ENCODE measurements around the gene MLF2.

DNA sequence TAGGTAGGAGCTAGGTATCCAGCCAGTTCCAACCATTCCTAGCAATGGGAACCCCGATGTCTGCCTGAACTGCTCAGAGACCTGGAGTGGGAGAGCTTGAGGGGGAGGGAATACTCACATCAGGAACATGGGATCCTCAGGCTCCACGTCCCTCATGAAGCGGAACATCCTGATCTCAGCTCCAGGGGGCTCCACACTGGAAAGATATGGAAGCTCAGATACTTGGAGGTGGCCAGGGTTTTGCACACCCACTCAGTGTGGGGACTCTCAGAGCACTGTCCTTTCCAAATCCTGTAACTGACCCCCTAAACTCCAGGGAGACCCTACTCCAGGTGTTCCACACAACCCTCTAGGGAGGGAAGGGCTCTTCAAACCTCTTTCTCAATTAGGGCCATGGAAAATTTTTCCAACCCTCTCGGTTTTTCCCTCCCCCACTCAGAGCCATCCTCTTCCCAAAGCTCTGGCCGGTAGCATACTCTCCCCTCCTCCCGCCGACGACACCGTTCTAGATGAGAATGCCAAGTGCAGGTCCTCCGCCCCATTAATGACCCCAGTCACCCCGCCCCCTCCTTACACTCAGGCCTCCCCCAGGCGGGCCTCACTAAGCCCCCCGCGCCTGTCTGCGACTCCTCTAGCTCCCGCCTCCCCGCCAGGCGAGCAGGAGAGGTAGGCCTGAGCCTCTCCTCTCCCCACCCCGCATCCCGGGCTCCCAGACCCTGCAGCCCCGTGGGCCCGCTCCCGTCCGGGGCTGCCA is 597 bp downstream of the MLF2 start:
- TF ChIP-seq, protein P1, sequence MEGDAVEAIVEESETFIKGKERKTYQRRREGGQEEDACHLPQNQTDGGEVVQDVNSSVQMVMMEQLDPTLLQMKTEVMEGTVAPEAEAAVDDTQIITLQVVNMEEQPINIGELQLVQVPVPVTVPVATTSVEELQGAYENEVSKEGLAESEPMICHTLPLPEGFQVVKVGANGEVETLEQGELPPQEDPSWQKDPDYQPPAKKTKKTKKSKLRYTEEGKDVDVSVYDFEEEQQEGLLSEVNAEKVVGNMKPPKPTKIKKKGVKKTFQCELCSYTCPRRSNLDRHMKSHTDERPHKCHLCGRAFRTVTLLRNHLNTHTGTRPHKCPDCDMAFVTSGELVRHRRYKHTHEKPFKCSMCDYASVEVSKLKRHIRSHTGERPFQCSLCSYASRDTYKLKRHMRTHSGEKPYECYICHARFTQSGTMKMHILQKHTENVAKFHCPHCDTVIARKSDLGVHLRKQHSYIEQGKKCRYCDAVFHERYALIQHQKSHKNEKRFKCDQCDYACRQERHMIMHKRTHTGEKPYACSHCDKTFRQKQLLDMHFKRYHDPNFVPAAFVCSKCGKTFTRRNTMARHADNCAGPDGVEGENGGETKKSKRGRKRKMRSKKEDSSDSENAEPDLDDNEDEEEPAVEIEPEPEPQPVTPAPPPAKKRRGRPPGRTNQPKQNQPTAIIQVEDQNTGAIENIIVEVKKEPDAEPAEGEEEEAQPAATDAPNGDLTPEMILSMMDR (IDR thresholded peaks at IDR 0.05; ENCODE audit: low read length), result no peak
- TF ChIP-seq EZH2 (optimal IDR thresholded peaks at IDR 0.05; ENCODE audit: low read depth, low read length), result no peak
